Mucosa of descending colon (tissue), 3 donors: Measurements from ENCODE around the gene SPEM1. TPM values are rescaled to one million over a fixed set of nuclear protein-coding genes. Genes with fewer than 3 reads are reported as not detected.

ENCODE experiments used
- ATAC-seq: fragments of 200-7000 bp; cut with Tn5 transposase; one replicate; pipeline ENCODE4 v1.9.1; 2020; ENCODE audit warnings: mild to moderate bottlenecking, moderate library complexity
- DNase-seq, 3 donors: peaks; one replicate each; pipeline ENCODE4 v3.0.0-alpha.2; 2020
- H3K36me3 ChIP-seq: fragments of 200-600 bp; one replicate; pipeline ENCODE4 v1.8.0; 2021; ENCODE audit warnings: low read depth, mild to moderate bottlenecking
- H3K4me1 ChIP-seq: fragments of 200-600 bp; one replicate; pipeline ENCODE4 v1.8.0; 2021; ENCODE audit warnings: low read depth, mild to moderate bottlenecking
- H3K4me3 ChIP-seq: fragments of 200-600 bp; one replicate; pipeline ENCODE4 v1.8.0; 2021; ENCODE audit warnings: mild to moderate bottlenecking
- H3K9me3 ChIP-seq: fragments of 200-600 bp; one replicate; pipeline ENCODE4 v1.8.0; 2021; ENCODE audit warnings: mild to moderate bottlenecking
- CTCF ChIP-seq: fragments of 200-600 bp; IDR thresholded peaks from one replicate; pipeline ENCODE4 v1.8.0; 2022; ENCODE audit warnings: antibody characterized with exemption, mild to moderate bottlenecking
- intact Hi-C, 2 donors: fragments of 100-400 bp; cut with DNase I in 1 of 2; cut with micrococcal nuclease in 1 of 2; formaldehyde crosslinking; loops; one replicate each; pipeline versions ENCODE4 v1.11.0 to v1.11.1; 2022; cut with DNase I, micrococcal nuclease
- total RNA-seq, 3 donors: library from RNA; stranded (reverse); fragmentation: NEBNext Ultra II Directional in 2 of 3; extraction: Animal tissue kit (Norgen Biotek cat#: 25700) in 2 of 3; gene quantifications; one replicate each; pipeline versions ENCODE4 v1.2.1 to v1.2.4, GENCODE V29; 2021 to 2023
- donor health status: DM: no; HTN: no; CAD: no; lungs with moderate emphysema.
- donor health status: DM: no; HTN: no; CAD: no.
- donor health status: DM: no; HTN: yes; CAD: no.

SPEM1 gene
- total RNA-seq, 3 donors from 2014 or later, result not detected

- no peak for TF ChIP-seq CTCF
- intact Hi-C loops, result no loop called here
- Histone ChIP-seq H3K4me3 (peak overlapping the region; percentile 16), H3K36me3 (no peaks in the 10 kb centered on the region), H3K4me1 (peaks cover 20% of the 10 kb centered on the region), H3K9me3 (no peaks in the 10 kb centered on the region)
- DNase-seq (no peak), ATAC-seq (peak; percentile 42)
These were observed 16.5 kb upstream of the SPEM1 start for GRCh38 chr17:7403727-7403976.

- Histone ChIP-seq H3K4me1 (peaks cover 20% of the 10 kb centered on the region), H3K9me3 (no peaks in the 10 kb centered on the region), H3K36me3 (no peaks in the 10 kb centered on the region), H3K4me3 (peak within 1 kb of the TSS; percentile 22)
- intact Hi-C loops, result no loop called here
- ATAC-seq (peak; percentile 90), DNase-seq (peak; percentile 97 to 99 (median 98))
- TF ChIP-seq CTCF, result no peak
These were observed 16.0 kb upstream of the SPEM1 start, which contains the start of gene TMEM256 for GRCh38 chr17:7403977-7404736. TSS of gene TMEM256 (minus strand) at chr17:7404097. CDS start at chr17:7404084, 13 bp downstream.

GRCh38 chr17:7404737-7405349 lies 15.3 kb upstream of the SPEM1 start:
- ATAC-seq, result peak; percentile 38
- intact Hi-C loops, result no loop called here
- Histone ChIP-seq H3K4me3 (peak overlapping the region; percentile 22), H3K4me1 (peaks cover 20% of the 10 kb centered on the region), H3K36me3 (no peaks in the 10 kb centered on the region), H3K9me3 (no peaks in the 10 kb centered on the region)
- TF ChIP-seq CTCF, result no peak
- DNase-seq, result peak in 2 of 3 donors; percentile 70 to 77

GRCh38 chr17:7405350-7406234 lies 14.5 kb upstream of the SPEM1 start:
- Histone ChIP-seq H3K9me3 (no peaks in the 10 kb centered on the region), H3K36me3 (no peaks in the 10 kb centered on the region), H3K4me1 (peaks cover 20% of the 10 kb centered on the region), H3K4me3 (no peak overlapping the region)
- DNase-seq (peak in 1 of 3 donors; percentile 51), ATAC-seq (no peak)
- TF ChIP-seq CTCF, result no peak
- intact Hi-C loops, result no loop called here

GRCh38 chr17:7406235-7406825 lies 13.8 kb upstream of the SPEM1 start:
- Histone ChIP-seq H3K36me3 (no peaks in the 10 kb centered on the region), H3K4me3 (no peak overlapping the region), H3K4me1 (peaks cover 20% of the 10 kb centered on the region), H3K9me3 (no peaks in the 10 kb centered on the region)
- no peak for TF ChIP-seq CTCF
- ATAC-seq, result no peak
- DNase-seq, result no peak
- intact Hi-C loops, result no loop called here
